Esophagus squamous epithelium (tissue), 4 donors: ENCODE results near the gene TRIP13.

ENCODE experiments used
- POLR2A ChIP-seq, 4 donors: fragments of 450-650 bp; IDR thresholded peaks; one replicate each; pipeline ENCODE4 v1.6.1; 2017; ENCODE audit warnings: antibody characterized with exemption in 4 of 4, mild to moderate bottlenecking in 4 of 4, moderate library complexity in 3 of 4
- TF ChIP-seq, protein P1 (sequence below), 6 experiments: fragments of 450-650 bp in 4 of 6; fragments of 200-600 bp in 2 of 6; sonication (generic) in 2 of 6; IDR thresholded peaks; one replicate each; pipeline ENCODE4 v1.5.1; 2016 to 2019; ENCODE audit warnings: antibody characterized with exemption in 6 of 6, mild to moderate bottlenecking in 4 of 6, moderate library complexity in 4 of 6

DNA sequence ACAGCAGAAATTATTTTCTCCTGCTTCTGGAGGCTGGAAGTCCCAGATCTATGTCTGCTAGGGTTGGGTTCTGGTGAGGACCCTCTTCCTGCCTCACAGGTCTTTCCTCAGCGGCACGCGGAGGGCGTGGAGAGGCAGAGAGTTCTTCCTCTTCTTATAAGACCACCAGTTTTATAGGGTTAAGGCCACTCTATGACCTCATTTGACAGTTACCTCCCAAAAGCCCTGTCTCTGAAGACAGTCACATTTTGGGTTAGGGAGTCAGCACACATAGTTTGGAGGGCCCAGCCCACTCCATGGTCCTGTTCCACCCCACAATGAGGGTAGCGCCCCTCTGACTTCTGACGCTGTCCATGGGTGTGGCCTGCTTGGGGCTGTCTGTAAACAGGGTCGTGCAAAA lies 46.7 kb downstream of the TRIP13 start:
- TF ChIP-seq, protein P1, sequence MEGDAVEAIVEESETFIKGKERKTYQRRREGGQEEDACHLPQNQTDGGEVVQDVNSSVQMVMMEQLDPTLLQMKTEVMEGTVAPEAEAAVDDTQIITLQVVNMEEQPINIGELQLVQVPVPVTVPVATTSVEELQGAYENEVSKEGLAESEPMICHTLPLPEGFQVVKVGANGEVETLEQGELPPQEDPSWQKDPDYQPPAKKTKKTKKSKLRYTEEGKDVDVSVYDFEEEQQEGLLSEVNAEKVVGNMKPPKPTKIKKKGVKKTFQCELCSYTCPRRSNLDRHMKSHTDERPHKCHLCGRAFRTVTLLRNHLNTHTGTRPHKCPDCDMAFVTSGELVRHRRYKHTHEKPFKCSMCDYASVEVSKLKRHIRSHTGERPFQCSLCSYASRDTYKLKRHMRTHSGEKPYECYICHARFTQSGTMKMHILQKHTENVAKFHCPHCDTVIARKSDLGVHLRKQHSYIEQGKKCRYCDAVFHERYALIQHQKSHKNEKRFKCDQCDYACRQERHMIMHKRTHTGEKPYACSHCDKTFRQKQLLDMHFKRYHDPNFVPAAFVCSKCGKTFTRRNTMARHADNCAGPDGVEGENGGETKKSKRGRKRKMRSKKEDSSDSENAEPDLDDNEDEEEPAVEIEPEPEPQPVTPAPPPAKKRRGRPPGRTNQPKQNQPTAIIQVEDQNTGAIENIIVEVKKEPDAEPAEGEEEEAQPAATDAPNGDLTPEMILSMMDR (IDR thresholded peaks at IDR 0.05) = no peak
- TF ChIP-seq POLR2A (IDR thresholded peaks at IDR 0.05) = no peak
